RWPE2 (cell line): Measurements from ENCODE around the gene SPINK6.
A peak's percentile ranks its signal among the peaks of the same experiment; 100 is the strongest.

ENCODE experiments used
- ATAC-seq: fragments of 200-7000 bp; cut with Tn5 transposase; 3 replicates; pipeline ENCODE4 v1.9.1; 2021; ENCODE audit warnings: low read depth
- DNase-seq: peaks from one replicate; pipeline ENCODE4 v3.0.0-alpha.2; 2020; ENCODE audit warnings: low spot score
- H3K27ac ChIP-seq: fragments of 450-650 bp; 2 replicates; pipeline ENCODE4 v1.5.1; 2017; ENCODE audit warnings: mild to moderate bottlenecking; ENCODE audit not compliant: poor library complexity, severe bottlenecking
- H3K27me3 ChIP-seq: fragments of 250-450 bp; sonication (Bioruptor Pico); 2 replicates; pipeline ENCODE4 v1.5.1; 2021; ENCODE audit warnings: mild to moderate bottlenecking, moderate library complexity; ENCODE audit not compliant: insufficient read depth, poor library complexity, severe bottlenecking
- H3K36me3 ChIP-seq: fragments of 250-450 bp; sonication (Bioruptor Pico); 2 replicates; pipeline ENCODE4 v1.5.1; 2020; ENCODE audit warnings: low read depth, mild to moderate bottlenecking, moderate library complexity
- H3K4me1 ChIP-seq: fragments of 250-450 bp; sonication (Bioruptor Pico); 2 replicates; pipeline ENCODE4 v1.5.1; 2021; ENCODE audit warnings: mild to moderate bottlenecking, moderate library complexity; ENCODE audit not compliant: insufficient read depth, poor library complexity, severe bottlenecking
- H3K4me3 ChIP-seq: fragments of 250-450 bp; sonication (Bioruptor Pico); 2 replicates; pipeline ENCODE4 v1.5.1; 2021; ENCODE audit warnings: mild to moderate bottlenecking, moderate library complexity; ENCODE audit not compliant: severe bottlenecking
- H3K9me3 ChIP-seq: fragments of 250-450 bp; sonication (Bioruptor Pico); 2 replicates; pipeline ENCODE4 v1.5.1; 2021; ENCODE audit warnings: mild to moderate bottlenecking, moderate library complexity; ENCODE audit not compliant: severe bottlenecking
- TF ChIP-seq, protein P1 (sequence below): fragments of 450-650 bp; IDR thresholded peaks from one replicate; pipeline ENCODE4 v1.5.1; 2017; ENCODE audit warnings: mild to moderate bottlenecking, moderate library complexity; ENCODE audit not compliant: poor library complexity, severe bottlenecking

Gene SPINK6

DNA sequence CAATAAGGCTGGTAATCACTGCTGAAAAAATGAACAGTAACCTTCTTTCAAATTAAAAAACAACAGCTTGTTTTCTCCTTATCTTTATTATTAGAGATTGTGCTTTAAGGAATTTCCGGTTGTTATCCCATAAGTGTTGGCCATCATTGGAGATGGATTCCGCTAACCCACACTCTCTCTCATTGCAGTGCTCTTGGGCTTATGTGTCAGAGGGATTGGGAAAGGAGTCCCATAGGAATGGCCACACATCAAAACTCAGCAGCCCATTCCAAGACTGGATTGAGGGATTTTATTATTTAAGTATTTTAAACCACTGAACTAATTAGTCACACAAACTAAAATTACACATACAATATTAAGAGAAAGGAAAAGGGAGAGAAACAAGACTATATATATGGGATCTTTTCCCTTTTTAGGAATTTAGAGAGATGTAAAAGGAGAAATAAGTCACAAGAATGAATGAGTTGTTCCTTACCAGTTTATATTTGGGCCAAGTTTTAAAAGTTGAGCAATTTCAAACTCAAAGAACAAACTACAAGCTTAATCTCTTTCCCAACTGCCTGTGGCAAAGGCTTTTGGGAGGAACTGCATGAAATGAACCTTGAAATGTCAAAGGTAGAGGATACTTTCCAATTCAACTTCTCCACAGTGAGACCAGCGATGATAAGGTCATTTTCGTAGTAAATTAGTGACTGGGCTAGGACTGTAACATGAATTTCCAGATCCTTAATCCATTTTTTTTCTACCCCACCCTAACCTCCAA is 2.4 kb downstream of the SPINK6 start:
- DNase-seq = no peak
- Histone ChIP-seq H3K27me3 (no peaks in the 10 kb centered on the region), H3K9me3 (no peaks in the 10 kb centered on the region), H3K36me3 (no peaks in the 10 kb centered on the region), H3K4me1 (peaks cover 26% of the 10 kb centered on the region), H3K27ac (no peak overlapping the region), H3K4me3 (no peak overlapping the region)
- TF ChIP-seq, protein P1, sequence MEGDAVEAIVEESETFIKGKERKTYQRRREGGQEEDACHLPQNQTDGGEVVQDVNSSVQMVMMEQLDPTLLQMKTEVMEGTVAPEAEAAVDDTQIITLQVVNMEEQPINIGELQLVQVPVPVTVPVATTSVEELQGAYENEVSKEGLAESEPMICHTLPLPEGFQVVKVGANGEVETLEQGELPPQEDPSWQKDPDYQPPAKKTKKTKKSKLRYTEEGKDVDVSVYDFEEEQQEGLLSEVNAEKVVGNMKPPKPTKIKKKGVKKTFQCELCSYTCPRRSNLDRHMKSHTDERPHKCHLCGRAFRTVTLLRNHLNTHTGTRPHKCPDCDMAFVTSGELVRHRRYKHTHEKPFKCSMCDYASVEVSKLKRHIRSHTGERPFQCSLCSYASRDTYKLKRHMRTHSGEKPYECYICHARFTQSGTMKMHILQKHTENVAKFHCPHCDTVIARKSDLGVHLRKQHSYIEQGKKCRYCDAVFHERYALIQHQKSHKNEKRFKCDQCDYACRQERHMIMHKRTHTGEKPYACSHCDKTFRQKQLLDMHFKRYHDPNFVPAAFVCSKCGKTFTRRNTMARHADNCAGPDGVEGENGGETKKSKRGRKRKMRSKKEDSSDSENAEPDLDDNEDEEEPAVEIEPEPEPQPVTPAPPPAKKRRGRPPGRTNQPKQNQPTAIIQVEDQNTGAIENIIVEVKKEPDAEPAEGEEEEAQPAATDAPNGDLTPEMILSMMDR = no peak
- no peak for ATAC-seq

DNA sequence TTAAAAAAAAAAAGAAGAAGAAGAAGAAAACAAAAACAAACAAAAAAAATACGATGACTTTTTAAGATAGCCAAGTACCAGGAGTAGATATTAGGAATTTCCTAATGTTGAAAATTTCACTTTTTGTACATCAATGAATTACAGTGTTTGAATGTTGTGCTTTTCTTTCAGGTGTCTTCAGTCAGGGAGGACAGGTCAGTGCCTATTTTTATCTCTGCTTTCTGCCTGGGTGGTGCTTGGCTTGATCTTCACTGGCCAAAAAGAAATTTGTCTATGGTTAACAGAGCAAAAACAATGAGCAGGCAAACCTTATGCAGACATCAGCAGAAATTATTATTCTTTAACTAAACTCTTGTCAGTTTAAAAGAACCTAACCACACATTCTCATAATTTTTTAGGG is 3.0 kb downstream of the SPINK6 start:
- no peaks in the 10 kb centered on the region for H3K36me3 ChIP-seq
- TF ChIP-seq, protein P1 = no peak
- no peak for DNase-seq
- no peak overlapping the region for H3K4me3 ChIP-seq
- H3K27me3 ChIP-seq = no peaks in the 10 kb centered on the region
- peaks cover 26% of the 10 kb centered on the region for H3K4me1 ChIP-seq
- no peak overlapping the region for H3K27ac ChIP-seq
- ATAC-seq = no peak
- no peaks in the 10 kb centered on the region for H3K9me3 ChIP-seq

DNA sequence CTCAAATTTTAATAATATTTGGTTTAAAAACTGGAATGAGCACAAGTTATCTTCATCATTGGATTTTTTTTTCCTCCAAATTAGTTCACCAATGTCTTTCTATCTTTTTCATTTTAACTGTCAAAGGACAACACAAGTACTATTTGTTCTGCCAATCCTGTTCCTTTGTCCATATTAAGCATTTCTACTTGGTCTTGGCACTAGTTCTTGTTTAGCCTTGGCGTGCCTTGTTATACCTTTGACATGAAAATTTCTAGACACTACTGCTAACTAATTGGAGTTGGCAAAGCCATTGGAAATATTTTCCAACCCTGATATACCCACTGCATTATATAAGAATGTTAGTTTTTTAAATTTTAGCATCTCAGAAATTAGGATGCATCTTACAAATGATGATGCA is 3.8 kb downstream of the SPINK6 start:
- H3K4me1 ChIP-seq = peaks cover 26% of the 10 kb centered on the region
- no peak overlapping the region for H3K27ac ChIP-seq
- no peaks in the 10 kb centered on the region for H3K27me3 ChIP-seq
- DNase-seq = no peak
- H3K36me3 ChIP-seq = no peaks in the 10 kb centered on the region
- TF ChIP-seq, protein P1 = no peak
- ATAC-seq = no peak
- H3K9me3 ChIP-seq = no peaks in the 10 kb centered on the region
- no peak overlapping the region for H3K4me3 ChIP-seq

DNA sequence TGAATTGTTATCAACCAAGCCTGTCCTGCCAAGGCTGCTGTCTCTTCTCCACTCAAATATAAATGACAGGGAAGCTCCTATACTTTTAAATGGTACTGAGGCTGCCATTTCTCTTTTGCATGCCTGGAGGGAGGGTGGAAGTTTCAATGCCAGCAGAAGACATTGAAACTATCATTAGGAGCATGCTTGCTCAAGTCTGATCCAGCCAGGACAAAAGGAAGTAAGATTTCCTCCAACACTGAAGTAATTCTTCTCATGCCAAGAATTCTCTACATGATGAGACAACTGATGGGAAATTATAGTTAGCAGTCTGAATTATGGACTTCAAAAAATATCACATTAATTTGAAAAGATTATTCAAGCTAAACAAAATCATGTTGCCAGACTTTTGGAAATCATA is 5.4 kb downstream of the SPINK6 start:
- TF ChIP-seq, protein P1 = no peak
- Histone ChIP-seq H3K4me1 (peaks cover 16% of the 10 kb centered on the region), H3K9me3 (no peaks in the 10 kb centered on the region), H3K27ac (peak overlapping the region; percentile 28), H3K4me3 (no peak overlapping the region), H3K36me3 (no peaks in the 10 kb centered on the region), H3K27me3 (no peaks in the 10 kb centered on the region)
- ATAC-seq (peak; percentile 53), DNase-seq (no peak)

DNA sequence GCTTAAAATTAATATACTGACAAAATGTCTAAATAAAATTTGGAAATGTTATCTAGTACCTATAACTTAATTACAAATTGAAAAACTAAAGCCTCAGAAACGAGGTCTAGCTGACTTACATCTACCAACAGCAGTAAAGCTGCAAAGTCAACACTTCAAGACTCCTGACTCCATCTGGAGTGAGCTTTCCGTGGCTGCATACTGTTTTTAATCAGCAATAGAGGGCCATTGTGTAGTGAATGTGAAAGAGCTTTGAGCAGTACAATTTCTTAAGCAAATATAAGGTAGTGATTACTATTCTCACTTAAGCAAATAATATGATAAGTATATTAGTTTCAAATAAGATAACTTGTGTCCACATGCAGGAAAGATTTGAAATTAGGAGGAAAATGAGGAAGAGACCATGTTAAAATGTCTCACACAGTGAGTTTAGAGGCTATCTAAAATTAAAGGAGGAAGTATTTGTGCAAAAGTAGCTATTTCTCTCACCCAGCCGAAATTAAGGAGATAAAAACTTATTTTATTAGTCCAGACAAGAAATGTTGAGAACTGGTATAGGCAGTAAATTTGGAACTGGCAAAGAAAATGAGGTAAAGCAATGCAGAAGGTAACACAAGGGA is 6.4 kb downstream of the SPINK6 start:
- TF ChIP-seq, protein P1 = no peak
- H3K9me3 ChIP-seq = no peaks in the 10 kb centered on the region
- no peak for DNase-seq
- peak overlapping the region; percentile 28 for H3K27ac ChIP-seq
- no peak for ATAC-seq
- H3K27me3 ChIP-seq = no peaks in the 10 kb centered on the region
- H3K4me3 ChIP-seq = no peak overlapping the region
- H3K36me3 ChIP-seq = no peaks in the 10 kb centered on the region
- peaks cover 15% of the 10 kb centered on the region for H3K4me1 ChIP-seq
